Measurements from ENCODE around the gene PDZD4.

GRCh38 chrX:153801669-153802068 lies 28.7 kb downstream of the PDZD4 start:
- TF ChIP-seq CTCF (IDR thresholded peaks at IDR 0.05; ENCODE audit: low read length), result no peak
- TF ChIP-seq EZH2phosphoT487 (IDR thresholded peaks at IDR 0.05; ENCODE audit: low read length), result no peak
